ENCODE measurements around the gene OR5C1.

DNA sequence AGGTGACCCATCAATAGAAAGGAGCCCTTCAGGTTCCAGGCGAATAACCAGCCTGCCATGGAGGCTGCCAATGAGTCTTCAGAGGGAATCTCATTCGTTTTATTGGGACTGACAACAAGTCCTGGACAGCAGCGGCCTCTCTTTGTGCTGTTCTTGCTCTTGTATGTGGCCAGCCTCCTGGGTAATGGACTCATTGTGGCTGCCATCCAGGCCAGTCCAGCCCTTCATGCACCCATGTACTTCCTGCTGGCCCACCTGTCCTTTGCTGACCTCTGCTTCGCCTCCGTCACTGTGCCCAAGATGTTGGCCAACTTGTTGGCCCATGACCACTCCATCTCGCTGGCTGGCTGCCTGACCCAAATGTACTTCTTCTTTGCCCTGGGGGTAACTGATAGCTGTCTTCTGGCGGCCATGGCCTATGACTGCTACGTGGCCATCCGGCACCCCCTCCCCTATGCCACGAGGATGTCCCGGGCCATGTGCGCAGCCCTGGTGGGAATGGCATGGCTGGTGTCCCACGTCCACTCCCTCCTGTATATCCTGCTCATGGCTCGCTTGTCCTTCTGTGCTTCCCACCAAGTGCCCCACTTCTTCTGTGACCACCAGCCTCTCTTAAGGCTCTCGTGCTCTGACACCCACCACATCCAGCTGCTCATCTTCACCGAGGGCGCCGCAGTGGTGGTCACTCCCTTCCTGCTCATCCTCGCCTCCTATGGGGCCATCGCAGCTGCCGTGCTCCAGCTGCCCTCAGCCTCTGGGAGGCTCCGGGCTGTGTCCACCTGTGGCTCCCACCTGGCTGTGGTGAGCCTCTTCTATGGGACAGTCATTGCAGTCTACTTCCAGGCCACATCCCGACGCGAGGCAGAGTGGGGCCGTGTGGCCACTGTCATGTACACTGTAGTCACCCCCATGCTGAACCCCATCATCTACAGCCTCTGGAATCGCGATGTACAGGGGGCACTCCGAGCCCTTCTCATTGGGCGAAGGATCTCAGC, 11.6 kb downstream of the OR5C1 start, which contains the start of gene OR1K1:
- TF ChIP-seq GATA3 (IDR thresholded peaks at IDR 0.05; ENCODE audit: low read depth, low read length), result no peak
- TF ChIP-seq GATA2 (IDR thresholded peaks at IDR 0.05; ENCODE audit: low read depth, low read length), result no peak

Data from SH-SY5Y (cell line).